GM19455 (cell line): ENCODE measurements around the gene COBLL1.

ENCODE experiments used
- ATAC-seq: cut with Tn5 transposase; IDR thresholded peaks from one replicate; pipeline ENCODE4 v1.9.1; 2021; ENCODE audit not compliant: unreplicated experiment

The COBLL1 gene

GRCh38 chr2:164692114-164692513 lies 149.5 kb downstream of the COBLL1 start:
- no peak for ATAC-seq

DNA sequence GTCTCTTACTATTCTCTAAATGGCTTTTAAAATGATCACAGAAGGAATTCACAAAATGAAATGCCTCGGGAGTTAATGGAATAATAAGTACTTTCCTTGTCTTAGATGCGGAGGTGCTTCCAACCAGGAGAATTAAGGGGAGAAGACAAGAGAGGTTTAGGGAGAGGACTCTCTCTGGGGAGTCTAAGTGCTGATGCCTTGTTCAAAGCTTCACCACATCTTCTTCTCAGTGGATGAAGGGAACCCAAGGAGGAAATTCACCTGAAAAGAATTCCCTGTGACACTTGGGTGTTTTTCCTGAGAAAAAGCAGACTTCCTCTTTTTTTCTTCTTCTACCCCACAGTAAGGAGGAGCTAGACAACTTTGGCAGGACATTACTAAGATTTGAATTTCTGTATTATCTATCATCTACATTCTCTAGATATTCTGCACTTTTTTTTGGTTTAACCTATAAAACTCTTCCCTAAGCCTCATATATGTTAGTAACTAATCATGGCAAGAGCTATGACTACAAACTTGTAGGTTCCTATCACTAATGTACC lies 150.2 kb downstream of the COBLL1 start:
- ATAC-seq = no peak

- ATAC-seq = no peak
Measured at GRCh38 chr2:164690361-164690760, 151.3 kb downstream of the COBLL1 start.

DNA sequence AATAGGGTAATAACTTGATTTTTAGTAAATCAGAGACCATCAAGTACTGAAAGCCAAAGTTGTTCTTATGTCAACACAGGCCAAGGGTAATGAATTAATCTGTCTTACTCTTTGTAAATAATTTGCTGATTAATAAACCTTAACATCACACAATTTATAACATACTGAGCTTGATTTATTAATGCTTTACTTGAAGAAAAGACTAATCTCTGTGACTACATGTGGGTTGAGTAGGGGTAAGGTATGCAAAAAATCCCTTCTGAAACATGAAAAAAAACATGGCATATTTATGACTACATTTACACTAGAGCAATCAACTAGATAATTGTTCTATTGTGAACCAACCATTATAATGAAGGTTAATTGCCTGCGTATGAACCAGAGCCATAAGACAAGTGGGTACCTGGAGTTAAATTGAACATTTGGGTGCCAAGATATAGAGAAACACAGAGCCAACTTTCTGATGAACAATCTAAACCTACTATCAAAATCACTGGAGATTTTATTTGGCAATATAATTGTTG lies 152.7 kb downstream of the COBLL1 start:
- ATAC-seq = no peak

DNA sequence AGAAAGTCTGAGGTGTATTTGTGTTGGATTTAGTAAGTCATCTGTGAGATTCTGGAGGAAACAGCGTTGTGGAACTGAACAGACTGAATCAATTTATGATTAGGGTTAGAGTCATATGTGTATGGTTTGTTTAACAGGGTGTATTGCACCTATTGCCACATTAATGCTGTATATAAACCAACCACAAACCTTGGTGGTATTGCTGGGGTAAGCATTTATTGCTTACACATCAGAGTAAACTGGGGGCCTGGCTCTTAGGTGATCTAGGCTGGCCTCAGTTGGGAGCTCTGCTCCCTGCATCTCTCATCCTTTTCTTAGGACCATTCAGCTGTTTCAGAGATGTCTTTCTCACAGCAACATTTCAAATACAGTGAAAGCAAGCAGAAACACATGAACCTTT lies 160.6 kb downstream of the COBLL1 start:
- ATAC-seq = no peak

GRCh38 chr2:164678631-164679149 lies 162.9 kb downstream of the COBLL1 start:
- no peak for ATAC-seq

DNA sequence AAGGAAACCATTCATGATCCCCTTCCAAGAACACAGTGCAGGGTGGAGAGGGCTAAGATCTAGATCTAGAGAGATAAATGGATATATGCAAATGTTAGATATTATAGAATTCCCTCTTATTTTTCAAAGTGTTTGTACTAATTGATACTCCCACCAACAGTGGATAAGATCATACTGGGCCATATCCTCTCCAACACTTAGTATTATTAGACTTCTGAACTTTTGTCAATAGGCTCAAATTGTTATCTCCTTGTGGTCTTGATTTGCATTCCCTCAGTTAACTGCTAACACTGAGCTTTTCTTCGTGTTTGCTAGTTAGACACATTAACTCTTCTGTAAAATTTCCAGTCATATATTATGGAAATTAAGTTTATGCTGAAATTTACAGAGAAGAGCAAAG lies 163.9 kb downstream of the COBLL1 start:
- ATAC-seq = no peak

- ATAC-seq = no peak
Measured at GRCh38 chr2:164677271-164677670, 164.4 kb downstream of the COBLL1 start.

DNA sequence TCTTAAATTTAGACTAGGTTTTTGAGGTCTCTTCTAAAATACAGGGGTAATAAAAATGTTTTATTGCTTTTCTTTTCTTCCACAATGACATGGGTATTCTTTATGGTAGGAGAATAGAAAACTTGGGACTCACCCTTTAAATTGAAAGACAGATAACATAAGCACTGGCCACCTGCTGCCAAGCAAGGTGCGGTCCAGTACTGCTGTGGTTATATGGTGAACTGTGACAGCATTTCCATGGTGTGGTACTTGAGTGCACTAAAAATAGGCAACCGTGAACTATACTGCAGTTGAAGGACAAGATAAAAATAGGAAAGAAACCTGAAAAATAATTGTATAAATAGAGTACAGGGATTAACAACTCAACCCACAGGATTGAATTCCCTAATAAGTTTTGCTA lies 165.9 kb downstream of the COBLL1 start:
- ATAC-seq = no peak

DNA sequence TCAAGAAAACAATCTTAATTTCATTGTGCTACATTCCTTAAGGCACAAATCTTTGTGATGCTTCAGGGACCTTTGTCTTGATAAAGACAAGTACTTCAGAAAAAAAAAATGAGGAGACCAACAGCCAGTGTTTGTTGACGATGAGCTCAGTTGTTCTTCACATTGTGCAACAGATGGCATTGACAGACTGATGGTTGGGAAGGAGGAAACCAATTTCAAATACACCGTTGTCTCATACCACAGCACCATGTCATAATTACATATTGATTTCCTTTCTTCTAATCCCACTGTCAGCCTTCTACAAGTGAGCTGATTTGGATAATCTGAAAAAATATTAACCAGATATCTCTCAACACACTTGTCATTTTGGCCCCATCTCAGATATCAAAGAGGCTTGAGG lies 166.6 kb downstream of the COBLL1 start:
- ATAC-seq = no peak

DNA sequence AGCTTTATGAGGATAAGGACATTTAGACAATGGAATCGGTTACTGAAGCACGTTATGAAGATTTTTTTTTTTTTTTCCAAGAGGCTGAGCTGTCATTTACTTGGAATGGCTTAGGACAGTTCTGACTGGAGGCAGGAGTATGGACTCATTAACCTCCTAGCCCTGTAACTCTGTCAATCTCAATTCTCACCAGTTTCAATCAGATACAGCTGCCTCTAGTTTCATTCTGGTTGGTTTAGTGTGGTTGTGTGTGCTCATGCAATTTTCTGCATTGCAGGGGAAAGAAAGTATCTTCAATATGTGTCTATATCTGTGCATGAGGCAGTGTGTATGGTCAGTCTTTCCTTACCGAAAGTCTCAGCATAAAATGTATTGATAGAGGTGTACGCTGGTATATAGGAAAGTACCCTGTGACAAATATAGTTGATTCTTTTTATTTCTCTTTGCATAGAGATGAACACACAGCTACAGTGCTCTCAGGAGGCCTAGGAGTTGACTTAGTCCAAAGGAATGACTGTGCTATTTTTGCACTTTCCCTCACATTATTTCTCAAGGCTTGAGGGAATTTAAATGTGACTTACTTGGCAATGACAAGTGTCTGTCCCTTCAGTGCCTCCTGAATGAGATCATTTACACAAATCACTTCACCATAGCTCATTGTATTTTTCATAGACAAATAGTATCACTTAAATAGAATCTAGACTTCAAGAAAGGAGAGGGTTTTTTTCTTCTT lies 169.8 kb downstream of the COBLL1 start:
- no peak for ATAC-seq

DNA sequence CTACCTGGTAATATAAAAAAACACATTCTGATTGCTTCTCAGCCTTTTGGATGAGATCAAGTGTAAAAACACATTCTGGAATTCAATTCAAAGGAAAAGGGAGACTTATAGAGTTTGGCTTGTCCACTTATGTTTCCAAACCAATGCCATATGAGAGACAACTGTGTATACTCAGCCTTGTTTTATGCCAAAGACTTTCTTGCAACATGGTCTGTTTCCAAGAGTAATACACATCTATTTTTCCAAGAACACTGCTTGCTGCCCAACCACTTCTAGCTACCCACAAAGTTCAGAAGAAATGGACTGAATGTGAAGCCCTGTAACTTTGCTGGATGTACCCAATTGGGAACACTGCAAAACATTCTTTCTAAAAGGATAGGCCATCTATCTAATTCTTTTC lies 172.3 kb downstream of the COBLL1 start:
- no peak for ATAC-seq

DNA sequence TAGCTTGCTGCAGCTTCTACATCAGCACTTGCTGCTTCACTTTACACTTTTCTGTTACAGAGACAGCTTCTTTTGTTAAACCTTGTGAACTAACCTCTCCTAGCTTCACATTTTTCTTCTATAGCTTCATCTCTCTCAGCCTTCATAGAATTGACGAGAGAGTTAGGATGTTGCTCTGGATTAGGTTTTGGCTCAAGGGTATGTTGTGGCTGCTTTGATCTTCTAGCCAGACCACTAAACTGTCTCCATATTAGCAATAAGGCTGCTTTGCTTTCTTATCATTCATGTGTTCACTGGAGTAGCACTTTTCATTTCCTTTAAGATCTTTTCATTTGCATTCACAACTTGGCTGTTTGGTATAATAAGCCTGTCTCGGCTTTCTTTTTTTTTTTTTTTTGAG lies 174.1 kb downstream of the COBLL1 start:
- ATAC-seq = no peak

DNA sequence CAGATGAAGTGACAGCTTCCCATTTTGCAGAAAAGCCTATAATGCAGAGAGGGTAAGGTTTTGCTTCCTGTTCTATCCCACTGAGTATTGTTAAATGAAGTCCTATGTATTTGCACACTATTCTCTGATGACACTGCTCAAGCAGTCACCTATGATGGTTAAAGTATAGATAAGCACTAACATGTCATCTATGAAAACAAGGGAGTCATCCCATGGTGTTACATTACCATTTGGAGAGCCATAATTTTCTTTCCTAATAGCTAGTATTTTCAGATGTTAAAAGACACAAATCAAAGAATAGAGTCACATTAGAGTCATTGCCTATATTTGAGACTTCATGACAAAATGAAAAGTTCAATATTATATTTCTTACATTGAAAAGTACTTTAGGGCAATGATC lies 177.6 kb downstream of the COBLL1 start:
- no peak for ATAC-seq

- ATAC-seq = no peak
Measured at GRCh38 chr2:164662868-164663631, 178.6 kb downstream of the COBLL1 start.

- no peak for ATAC-seq
Measured at GRCh38 chr2:164662066-164662465, 179.6 kb downstream of the COBLL1 start.

- no peak for ATAC-seq
Measured at GRCh38 chr2:164661349-164661748, 180.3 kb downstream of the COBLL1 start.

- ATAC-seq = no peak
Measured at GRCh38 chr2:164657129-164657528, 184.5 kb downstream of the COBLL1 start.

DNA sequence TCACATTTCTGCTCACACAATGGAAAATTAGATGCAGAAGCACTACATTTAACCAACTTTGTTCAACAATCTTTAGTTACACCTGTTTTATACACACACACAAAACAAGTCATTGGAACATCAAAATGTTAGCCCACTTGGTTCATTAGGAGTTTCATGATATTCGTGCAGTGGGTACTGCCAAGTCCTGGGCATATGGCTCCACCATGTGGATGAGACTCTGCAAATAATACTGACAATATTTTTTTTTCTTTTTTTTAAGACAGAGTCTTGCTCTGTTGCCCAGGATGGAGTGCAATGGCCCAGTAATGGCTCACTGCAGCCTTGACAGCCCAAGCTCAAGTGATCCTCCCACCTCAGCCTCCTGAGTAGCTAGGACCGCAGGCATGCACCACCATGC lies 185.9 kb downstream of the COBLL1 start:
- no peak for ATAC-seq

DNA sequence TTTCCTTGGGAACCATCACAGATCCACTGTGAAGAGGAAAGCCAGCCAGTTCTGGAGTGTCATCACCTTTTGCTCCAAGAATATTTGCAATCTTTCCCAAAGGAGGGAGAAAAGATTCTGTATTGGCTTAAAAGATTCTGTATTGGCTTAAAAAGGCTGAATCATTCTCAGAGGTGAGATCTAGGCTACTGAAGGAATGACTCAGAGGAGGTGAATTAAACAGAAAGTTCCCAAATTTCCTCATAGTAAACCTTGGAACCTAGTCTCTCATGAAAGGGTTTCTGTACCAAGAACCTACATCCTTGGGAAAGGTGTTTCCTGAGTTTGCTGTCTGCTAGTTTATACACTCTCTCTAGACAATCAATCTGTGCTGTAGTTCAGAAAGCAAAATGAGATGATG lies 186.3 kb downstream of the COBLL1 start:
- ATAC-seq = no peak

DNA sequence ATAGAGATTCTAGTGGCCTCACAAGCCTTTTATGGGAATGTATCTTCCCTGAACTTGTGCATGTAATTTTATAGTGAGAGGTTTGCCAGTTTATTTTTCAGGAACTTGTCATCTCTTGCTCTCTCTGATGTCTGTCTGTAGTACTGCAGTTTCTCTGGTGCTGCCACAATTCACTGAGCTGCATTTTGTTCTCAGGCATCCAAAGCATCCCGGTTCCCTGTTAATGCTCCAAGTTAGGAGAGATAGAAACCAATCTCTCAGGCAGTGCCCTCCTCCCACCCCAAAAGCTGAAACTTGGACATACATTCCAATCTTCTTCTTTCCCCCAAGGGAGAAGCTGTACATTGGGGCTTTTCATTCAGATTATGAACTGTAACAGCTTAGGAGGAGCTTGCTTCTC lies 190.3 kb downstream of the COBLL1 start:
- no peak for ATAC-seq
